Transverse colon (tissue), 4 donors: ENCODE results near the gene GABPB1.

Experiments used
- CTCF ChIP-seq, 5 experiments: fragments of 200-600 bp in 3 of 5; fragments of 450-650 bp in 2 of 5; sonication (generic) in 3 of 5; IDR thresholded peaks; 1 replicate in 2 of 5; 2 replicates in 3 of 5; pipeline ENCODE4 v1.5.1; 2016 to 2017; ENCODE audit warnings: antibody characterized with exemption in 5 of 5, inconsistent platforms in 3 of 5, mild to moderate bottlenecking in 2 of 5, moderate library complexity in 1 of 5
- EP300 ChIP-seq: sonication (generic); formaldehyde crosslinking; IDR thresholded peaks from one replicate; pipeline ENCODE4 v1.6.1; 2017; ENCODE audit warnings: antibody characterized with exemption, low read depth
- POLR2A ChIP-seq: fragments of 450-650 bp; IDR thresholded peaks from one replicate; pipeline ENCODE4 v1.6.1; 2016; ENCODE audit warnings: antibody characterized with exemption, mild to moderate bottlenecking, moderate library complexity
- POLR2AphosphoS5 ChIP-seq, 3 donors: sonication (generic); formaldehyde crosslinking; IDR thresholded peaks; one replicate each; pipeline ENCODE4 v1.6.1; 2016; ENCODE audit warnings: antibody characterized with exemption in 3 of 3

- TF ChIP-seq CTCF (IDR thresholded peaks at IDR 0.05), result no peak
- TF ChIP-seq POLR2A, result no peak
- TF ChIP-seq EP300, result no peak
- no peak for TF ChIP-seq POLR2AphosphoS5 (IDR thresholded peaks at IDR 0.05)
Observed at GRCh38 chr15:50365570-50365969, 10.6 kb upstream of the GABPB1 start.
